ENCODE measurements around the gene CDA. TPM values are rescaled to one million over a fixed set of nuclear protein-coding genes. Genes with fewer than 3 reads are reported as not detected.
A peak's percentile ranks its signal among the peaks of the same experiment; 100 is the strongest.

CDA gene
- total and polyA plus RNA-seq, 9 of the 15 experiments (the other 6 are each of a cell fraction or from before 2014, with no cell fraction given): not detected

GRCh38 chr1:20661207-20662109 lies 72.6 kb downstream of the CDA start, which contains the start of gene DDOST:
TSS of gene DDOST (minus strand) at chr1:20661369. CDS start at chr1:20661350, 19 bp downstream.
- BruUV-seq (replicated peaks): TSS peak; percentile 97
- Histone ChIP-seq H2AFZ (ENCODE audit: low read depth, low read length) (peak within 1 kb of the TSS; percentile 89), H3K9me3 (replicated peaks; ENCODE audit: control insufficient read depth, insufficient read depth, low read depth, low read length) (no peaks in the 10 kb centered on the region), H3K9ac (ENCODE audit: insufficient read depth in 1 of 2, low read depth in 2 of 2, low read length in 2 of 2) (peak within 1 kb of the TSS; percentile 84 to 93), H3K27ac (ENCODE audit: extremely low read depth, low read depth, low read length) (peak within 1 kb of the TSS; percentile 80), H3K4me2 (ENCODE audit: insufficient read depth, low read length) (peak within 1 kb of the TSS; percentile 96), H3K27me3 (ENCODE audit: control insufficient read depth in 2 of 2, insufficient read depth in 2 of 2, low read length in 2 of 2) (no peaks in the 10 kb centered on the region), H3K4me1 (replicated peaks in 1 of 2; ENCODE audit: control insufficient read depth in 2 of 2, insufficient read depth in 2 of 2, low read length in 2 of 2) (peaks cover 15 to 31% of the 10 kb centered on the region in 2 experiments; a peak in 3 of 5 replicates), H3K4me3 (peak within 1 kb of the TSS; percentile 84), H4K20me1 (replicated peaks; ENCODE audit: control insufficient read depth, insufficient read depth, low read length) (peaks cover 1% of the 10 kb centered on the region), H3K9me1 (ENCODE audit: control insufficient read depth, insufficient read depth, low read length) (no peaks in the 10 kb centered on the region), H3K79me2 (ENCODE audit: control insufficient read depth, insufficient read depth, low read length) (peaks cover 51% of the 10 kb centered on the region), H3K36me3 (ENCODE audit: control insufficient read depth, insufficient read depth, low read length) (peaks cover 38% of the 10 kb centered on the region)
- ATAC-seq: peak; percentile 98
- under 1% methylated on average over 57 of the region's 58 CpGs for whole genome bisulfite sequencing (ENCODE audit: insufficient coverage, low coverage, missing lambda C conversion rate)
- intact Hi-C loops (cut with micrococcal nuclease): no loop called here
- in situ Hi-C loops (cut with MboI): no loop called here
- FAIRE-seq: peak; percentile 99
- ChIA-PET CTCF (ENCODE audit: low intra/inter-chr PET ratio) (no interaction called here), POLR2A (interaction anchor here (0.5 to 2.5 kb wide), 12 partner anchors 10 to 468 kb away, joined by 3 to 29 read pairs (median 4); partner anchors contain the start of gene HP1BP3)
- DNase-seq (ENCODE audit: extremely low read depth in 1 of 4, low spot score in 3 of 4): peak; percentile 99 to 100 (median 100)
- TF ChIP-seq PTBP1 (IDR thresholded peaks at IDR 0.05; ENCODE audit: low read depth, low read length): no peak
- no peak for TF ChIP-seq ID3 (CRISPR knock-in tag; IDR thresholded peaks at IDR 0.05)
- no peak; the same call in 1 of the 2 replicates for TF ChIP-seq ID3 (tag; IDR thresholded peaks at IDR 0.05)
- peak; percentile 46 for TF ChIP-seq EP300 (IDR thresholded peaks at IDR 0.05; ENCODE audit: low read length)
- TF ChIP-seq TCFL5 (CRISPR knock-in tag; conservative IDR thresholded peaks at IDR 0.05): no peak
- peak; percentile 92 for TF ChIP-seq RBFOX2 (IDR thresholded peaks at IDR 0.05; ENCODE audit: low read depth, low read length)
- peak; percentile 93; the same call in 1 of the 2 replicates for TF ChIP-seq MTA3 (IDR thresholded peaks at IDR 0.05; ENCODE audit: borderline replicate concordance)
- TF ChIP-seq MLLT1 (IDR thresholded peaks at IDR 0.05): 0 out of 4 replicates have a peak, but pooled peaks of 1 of the 2 experiments have one; percentile 38
- TF ChIP-seq MEF2A (IDR thresholded peaks at IDR 0.05; ENCODE audit: control insufficient read depth, low read depth, low read length): no peak
- TF ChIP-seq ZBTB49 (CRISPR knock-in tag; IDR thresholded peaks at IDR 0.05; ENCODE audit: borderline replicate concordance): no peak
- 0 out of 4 replicates have a peak, but pooled peaks of 1 of the 2 experiments have one; percentile 15 for TF ChIP-seq ZMIZ1 (IDR thresholded peaks at IDR 0.05; ENCODE audit: low read depth in 2 of 2, low read length in 2 of 2)
